ENCODE data around the gene RBM20. TPM values are rescaled to one million over a fixed set of nuclear protein-coding genes. Genes with fewer than 3 reads are reported as not detected.

Gene RBM20
- total RNA-seq, 1 experiment from 2014 or later, result 0.17 TPM

GRCh38 chr10:110805292-110805691 lies 161.2 kb downstream of the RBM20 start:
- Histone ChIP-seq H3K23me2 (ENCODE audit: insufficient read length, low read depth, low read length, poor library complexity, severe bottlenecking) (no peaks in the 10 kb centered on the region), H3K27ac (ENCODE audit: insufficient read length, low read depth, low read length) (no peak overlapping the region), H3K56ac (ENCODE audit: insufficient read length, low read depth, low read length) (no peak overlapping the region), H4K91ac (ENCODE audit: insufficient read length, low read depth, low read length) (no peak overlapping the region), H4K8ac (replicated peaks; ENCODE audit: insufficient read length, low read depth, low read length) (no peak overlapping the region), H3K18ac (ENCODE audit: insufficient read length, low read depth, low read length) (no peak overlapping the region), H2BK5ac (ENCODE audit: insufficient read length, low read length) (no peak overlapping the region), H2BK12ac (ENCODE audit: insufficient read length, low read depth, low read length) (no peak overlapping the region), H2BK120ac (ENCODE audit: low read depth, low read length, poor library complexity, severe bottlenecking) (no peak overlapping the region), H3K4ac (ENCODE audit: low read depth, low read length) (no peak overlapping the region), H2BK15ac (ENCODE audit: low read depth, low read length) (no peak overlapping the region), H2AK5ac (ENCODE audit: insufficient read length, low read length) (no peak overlapping the region), H3K27me3 (ENCODE audit: insufficient read depth, low read length) (no peaks in the 10 kb centered on the region), H3K14ac (ENCODE audit: insufficient read depth, low read length) (no peak overlapping the region), H3K79me1 (ENCODE audit: insufficient read depth, low read depth, low read length, poor library complexity, severe bottlenecking) (no peaks in the 10 kb centered on the region), H2BK20ac (ENCODE audit: low read depth, low read length, poor library complexity, severe bottlenecking) (no peak overlapping the region), H3K23ac (ENCODE audit: insufficient read length, low read depth, low read length) (no peak overlapping the region), H3K4me1 (ENCODE audit: insufficient read depth, low read length) (no peaks in the 10 kb centered on the region), H3K9me3 (ENCODE audit: control insufficient read depth, low read depth, low read length) (no peaks in the 10 kb centered on the region), H4K5ac (ENCODE audit: insufficient read length, low read depth, low read length) (no peak overlapping the region), H2AFZ (ENCODE audit: low read length) (no peak overlapping the region), H3K79me2 (ENCODE audit: insufficient read depth, low read length) (no peaks in the 10 kb centered on the region), H3K4me2 (ENCODE audit: insufficient read depth, insufficient read length, low read length) (no peak overlapping the region), H4K20me1 (ENCODE audit: control insufficient read depth, insufficient read depth, insufficient read length) (no peaks in the 10 kb centered on the region), H3T11ph (ENCODE audit: low read length) (no peak overlapping the region), H3K9ac (ENCODE audit: extremely low read depth, insufficient read length, low read length) (no peak overlapping the region)
- Mint-ChIP-seq H3K9me3 (no peaks in the 10 kb centered on the region), H3K4me1 (peaks cover 5 to 6% of the 10 kb centered on the region in 2 experiments), H3K36me3 (ENCODE audit: insufficient read depth in 1 of 3, low read depth in 3 of 3) (no peaks in the 10 kb centered on the region), H3K27me3 (ENCODE audit: low read depth) (no peaks in the 10 kb centered on the region; the same call in none of the 2 replicates), H3K4me3 (no peak overlapping the region), H3K27ac (no peak overlapping the region; a peak in 1 of 7 replicates)
- DNase-seq, result no peak
- TF ChIP-seq CTCF (conservative IDR thresholded peaks at IDR 0.05), result no peak
- no CpG with 5 or more reads among the region's 5 CpGs for WGBS (ENCODE audit: extremely low coverage, insufficient read length, low lambda C conversion rate)
